ENCODE data around the gene ROBO2. TPM values are rescaled to one million over a fixed set of nuclear protein-coding genes. Genes with fewer than 3 reads are reported as not detected.

ROBO2 gene
- total RNA-seq (2013; cell fraction: nucleolus; rRNA removed): 2.3 and 2.9 TPM in 2 replicates
- total RNA-seq (2014; rRNA removed): 2.5 and 3.0 TPM in 2 replicates
- 1.3 and 1.6 TPM in 2 replicates for total RNA-seq (2014; rRNA removed; fragmentation: Illumina TruSeq; extraction: Trizol)
- total RNA-seq (2021): 1.5 TPM in 2 replicates
- polyA plus RNA-seq (2011; ENCODE audit: low read depth): not detected
- 1.6 and 2.0 TPM in 2 replicates for polyA plus RNA-seq (2011; rRNA removed)
- polyA plus RNA-seq (2011; cell fraction: cytosol; rRNA removed): 1.9 and 2.3 TPM in 2 replicates
- 3.4 and 4.8 TPM in 2 replicates for polyA plus RNA-seq (2011; cell fraction: nucleus; rRNA removed)
- 0.03 and 0.14 TPM in 2 replicates for polyA plus RNA-seq (2012)
- 0.13 and 0.51 TPM in 2 replicates for polyA plus RNA-seq (2014; fragmentation: Illumina TruSeq; extraction: Trizol)
- under 1 TPM; 0.22 to 0.82 TPM for polyA plus RNA-seq (2014; fragmentation: Nextera tagmentation; extraction: Ambion mirVana)
- 0.36 and 0.79 TPM in 2 replicates for polyA plus RNA-seq (2014; rRNA removed)
- polyA plus RNA-seq (2016; fragmentation: Nextera tagmentation; extraction: Ambion mirVana): under 1 TPM; 0.43 to 0.46 TPM
- polyA minus RNA-seq (2011; rRNA and poly(A)+ RNA removed): 4.3 and 5.2 TPM in 2 replicates
- polyA minus RNA-seq (2011; cell fraction: cytosol; rRNA and poly(A)+ RNA removed): 0.53 and 0.83 TPM in 2 replicates
- 5.1 and 8.3 TPM in 2 replicates for polyA minus RNA-seq (2011; cell fraction: nucleus; rRNA and poly(A)+ RNA removed)
- Bru-seq, nascent RNA: percentile 4 among the genes with signal in this experiment
- BruChase-seq, experiment 1, labeled RNA remaining after a 6-hour chase: percentile 6 among the genes with signal in this experiment
- percentile 7 among the genes with signal in this experiment for BruChase-seq, experiment 2, labeled RNA remaining after a 2-hour chase
- long read RNA-seq, experiment 1: 0 reads
- long read RNA-seq, experiment 2, partial matches to known transcripts: 0 of 16 reads
- long read RNA-seq, experiment 2, other reads (novel, unspliced or antisense): 16 of 16 reads

GRCh38 chr3:77039606-77040171 is at the start of gene ROBO2:
Gene ROBO2, plus strand, starts transcription at chr3:77040099. Its CDS starts 687 bp downstream, at chr3:77040786.
- BruUV-seq (replicated peaks): no TSS peak
- SMC1A ChIA-PET (ENCODE audit: uncharacterized antibody, unreplicated experiment): no interaction called here
- TF ChIP-seq NR2C1 (IDR thresholded peaks at IDR 0.05): no peak
- TF ChIP-seq ASH2L (IDR thresholded peaks at IDR 0.05; ENCODE audit: borderline replicate concordance, low read depth): no peak
- no peak for TF ChIP-seq PML (IDR thresholded peaks at IDR 0.05; ENCODE audit: low read length)
- TF ChIP-seq NKRF (conservative IDR thresholded peaks at IDR 0.05): no peak
- TF ChIP-seq BCL11A (IDR thresholded peaks at IDR 0.05; ENCODE audit: low read depth, low read length): no peak
- TF ChIP-seq SUPT20H (IDR thresholded peaks at IDR 0.05; ENCODE audit: borderline replicate concordance, control insufficient read depth, low read depth, low read length): no peak
- TF ChIP-seq CEBPB (IDR thresholded peaks at IDR 0.05; ENCODE audit: borderline replicate concordance in 1 of 2, low read depth in 2 of 2, low read length in 2 of 2): no peak
- no peak for TF ChIP-seq ZBTB40 (IDR thresholded peaks at IDR 0.05; ENCODE audit: borderline replicate concordance)
- no peak for TF ChIP-seq PAX5 (IDR thresholded peaks at IDR 0.05; ENCODE audit: borderline replicate concordance, low read depth, low read length)

More at GRCh38 chr3:77039606-77040171, at the start of gene ROBO2:
- 43% methylated on average over 20 of the region's 54 CpGs for WGBS (ENCODE audit: insufficient coverage, insufficient replicate concordance, low lambda C conversion rate, missing lambda C conversion rate)
- DNase-seq (ENCODE audit: low read depth, low spot score) (no peak), FAIRE-seq (no peak), ATAC-seq (peak; percentile 32; the same call in 1 of the 3 replicates)
- ChIA-PET CTCF (interaction anchor here (0.7 kb wide), 1 partner anchor 991 kb away, joined by 3 read pairs; no protein-coding TSS in a partner anchor), RAD21 (ENCODE audit: unreplicated experiment) (no interaction called here), POLR2A (no interaction called here)
- Histone ChIP-seq H3K27me3 (replicated peaks in 1 of 2; ENCODE audit: control insufficient read depth in 2 of 2, insufficient read depth in 2 of 2, low read length in 1 of 2) (no peaks in the 10 kb centered on the region; a peak in 1 of 4 replicates), H3K4me1 (ENCODE audit: control insufficient read depth, insufficient read depth, low read length) (no peaks in the 10 kb centered on the region), H4K20me1 (ENCODE audit: control insufficient read depth, insufficient read depth) (no peaks in the 10 kb centered on the region), H3K27ac (ENCODE audit: control insufficient read depth, insufficient read depth) (no peak within 1 kb of the TSS), H3K4me3 (no peak within 1 kb of the TSS), H3K9ac (ENCODE audit: control insufficient read depth, insufficient read depth, low read length) (no peak within 1 kb of the TSS), H2AFZ (ENCODE audit: control insufficient read depth, low read depth, low read length) (no peak within 1 kb of the TSS), H3K9me3 (replicated peaks; ENCODE audit: control insufficient read depth, insufficient read depth, low read length) (no peaks in the 10 kb centered on the region), H3K36me3 (ENCODE audit: control insufficient read depth in 2 of 2, insufficient read depth in 2 of 2, low read length in 1 of 2) (no peaks in the 10 kb centered on the region), H3K4me2 (ENCODE audit: control insufficient read depth, insufficient read depth) (no peak within 1 kb of the TSS), H3K79me2 (ENCODE audit: control insufficient read depth, insufficient read depth, low read length) (no peaks in the 10 kb centered on the region)
- in situ Hi-C loops (cut with MboI): loop anchor here (10.0 kb wide), 1 partner anchor 215 kb away; no protein-coding TSS in a partner anchor
- intact Hi-C loops (cut with micrococcal nuclease; ENCODE audit: unreplicated experiment): no loop called here

All from GM12878 (cell line).